Karpas-422 (cell line): ENCODE data around the gene TNFRSF9. TPM values are rescaled to one million over a fixed set of nuclear protein-coding genes. Genes with fewer than 3 reads are reported as not detected.

Experiments
- DNase-seq: peaks from one replicate; pipeline ENCODE4 v3.0.0-alpha.2; 2015
- H2AFZ ChIP-seq: fragments of 200-600 bp; sonication (generic); 2 replicates; pipeline ENCODE4 v1.6.1; 2014; ENCODE audit warnings: antibody characterized with exemption, low read length, mixed read lengths
- H3K27ac ChIP-seq: fragments of 200-600 bp; sonication (generic); 2 replicates; pipeline ENCODE4 v1.5.1; 2014; ENCODE audit warnings: mild to moderate bottlenecking, low read length, moderate library complexity
- H3K27me3 ChIP-seq: fragments of 200-600 bp; sonication (generic); 2 replicates; pipeline ENCODE4 v1.6.1; 2014; ENCODE audit warnings: low read length, mixed read lengths
- H3K36me3 ChIP-seq: fragments of 200-600 bp; sonication (generic); 2 replicates; pipeline ENCODE4 v1.6.1; 2014; ENCODE audit warnings: low read length, mixed read lengths; ENCODE audit not compliant: insufficient read depth
- H3K4me1 ChIP-seq: fragments of 200-600 bp; sonication (generic); 2 replicates; pipeline ENCODE4 v1.6.1; 2014; ENCODE audit warnings: mild to moderate bottlenecking, low read length, mixed read lengths
- H3K4me2 ChIP-seq: fragments of 200-600 bp; sonication (generic); 2 replicates; pipeline ENCODE4 v1.6.1; 2014; ENCODE audit warnings: low read length, low read depth, mild to moderate bottlenecking; ENCODE audit not compliant: poor library complexity, severe bottlenecking
- H3K4me3 ChIP-seq: fragments of 200-600 bp; sonication (generic); 2 replicates; pipeline ENCODE4 v1.5.1; 2014; ENCODE audit warnings: mild to moderate bottlenecking, antibody characterized with exemption, low read length, mixed read lengths
- H3K79me2 ChIP-seq: fragments of 200-600 bp; sonication (generic); 2 replicates; pipeline ENCODE4 v1.6.1; 2014; ENCODE audit warnings: mild to moderate bottlenecking, low read length, mixed read lengths
- H3K9ac ChIP-seq: fragments of 200-600 bp; sonication (generic); 2 replicates; pipeline ENCODE4 v1.6.0; 2014; ENCODE audit warnings: low read length
- H3K9me2 ChIP-seq: fragments of 200-600 bp; sonication (generic), shearing (Covaris generic); replicated peaks from 2 replicates; pipeline ENCODE4 v1.6.0; 2014; ENCODE audit warnings: mild to moderate bottlenecking, low read length, moderate library complexity; ENCODE audit not compliant: insufficient read depth
- H3K9me3 ChIP-seq: fragments of 300-700, 200-600 bp; sonication (generic); 2 replicates; pipeline ENCODE4 v1.6.1; 2014; ENCODE audit warnings: low read length, mixed read lengths
- H4K20me1 ChIP-seq: fragments of 200-600 bp; sonication (generic); 2 replicates; pipeline ENCODE4 v1.6.1; 2014; ENCODE audit warnings: mild to moderate bottlenecking, antibody characterized with exemption, low read length, low read depth; ENCODE audit not compliant: insufficient read depth
- total RNA-seq: library from RNA; depleted of rRNA; stranded (reverse); fragments of >200 nt; shearing (Covaris generic); gene quantifications from 2 replicates; pipeline ENCODE4 v1.2.3, GENCODE V29; 2014; ENCODE audit warnings: low replicate concordance; rRNA removed

The TNFRSF9 gene
- total RNA-seq = not detected in 2 replicates

DNA sequence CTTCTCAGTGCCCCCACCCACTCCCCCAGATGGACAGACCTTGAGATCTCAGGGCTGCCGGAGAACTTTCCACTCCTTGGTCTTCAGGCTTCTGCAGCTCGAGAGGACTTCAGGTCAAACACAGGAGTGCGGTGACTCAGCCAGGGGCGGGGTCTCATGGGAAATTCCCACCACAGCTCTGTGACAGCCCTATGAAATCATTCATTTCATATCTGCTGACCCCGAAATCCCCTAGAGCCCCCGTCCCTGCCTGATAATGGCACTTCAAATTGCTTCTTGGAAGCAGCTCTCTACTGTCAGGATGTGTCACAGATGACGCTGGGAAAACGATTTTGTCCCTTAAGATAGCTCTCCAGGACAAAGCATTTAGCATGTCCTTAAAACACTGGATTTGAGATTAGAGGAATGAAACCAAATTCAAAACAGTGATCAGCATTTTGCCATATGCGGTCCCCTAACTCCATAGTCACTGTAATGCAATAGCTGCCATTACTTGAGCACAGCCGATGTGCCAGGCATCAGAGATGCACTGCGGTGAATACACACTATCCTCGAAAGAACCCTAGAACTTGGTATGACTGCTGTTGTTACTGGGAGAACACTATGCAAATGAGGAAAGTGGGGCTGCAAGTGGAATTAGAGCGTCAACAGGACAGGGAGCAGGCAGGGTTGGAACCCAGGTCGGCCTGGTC lies at the start of gene TNFRSF9:
TSS of gene TNFRSF9 (minus strand) at position 95 of the 692 bp plus-strand sequence. CDS start 845 bp downstream, outside the sequence.
- no peak within 1 kb of the TSS for H3K4me2 ChIP-seq

DNA sequence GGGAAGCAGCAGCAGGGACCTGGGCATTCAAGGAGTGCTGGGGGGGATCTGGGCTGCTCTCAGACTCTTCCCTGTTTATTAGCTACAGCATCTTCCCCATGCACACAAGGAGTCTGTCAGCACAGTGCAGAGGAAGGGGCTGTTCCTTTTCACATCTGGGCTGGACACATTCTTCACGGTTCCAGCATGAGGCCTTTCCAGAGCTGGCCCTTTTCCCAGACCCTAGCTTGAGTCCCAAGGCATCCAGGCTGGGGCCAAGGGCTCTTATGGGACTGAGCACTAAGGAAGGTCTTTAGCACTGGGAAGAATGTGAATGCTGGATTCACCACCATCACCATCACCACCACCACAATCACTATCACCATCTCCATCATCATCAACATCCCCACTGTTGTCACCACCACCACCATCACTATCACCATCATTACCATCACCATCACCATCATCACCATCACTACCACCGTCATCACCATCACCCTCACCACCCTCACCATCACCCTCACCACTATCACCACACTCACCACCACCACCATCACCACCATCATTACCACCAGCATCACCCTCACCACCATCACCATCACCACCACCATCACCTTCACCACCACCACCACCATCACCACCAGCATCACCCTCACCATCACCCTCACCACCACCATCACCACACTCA lies 49.3 kb upstream of the TNFRSF9 start:
- Histone ChIP-seq H2AFZ (no peak overlapping the region), H3K4me3 (no peak overlapping the region), H3K79me2 (no peaks in the 10 kb centered on the region), H3K36me3 (peaks cover 11% of the 10 kb centered on the region; the same call in 1 of the 2 replicates), H4K20me1 (no peaks in the 10 kb centered on the region), H3K9ac (no peak overlapping the region), H3K27ac (no peak overlapping the region), H3K9me3 (no peaks in the 10 kb centered on the region), H3K4me1 (no peaks in the 10 kb centered on the region), H3K27me3 (no peaks in the 10 kb centered on the region), H3K9me2 (no peaks in the 10 kb centered on the region), H3K4me2 (no peak overlapping the region)
- DNase-seq = no peak

More for the DNA sequence above, at the start of gene TNFRSF9:
- Histone ChIP-seq H3K4me1 (no peaks in the 10 kb centered on the region), H3K4me3 (no peak within 1 kb of the TSS), H4K20me1 (no peaks in the 10 kb centered on the region), H3K27ac (no peak within 1 kb of the TSS), H2AFZ (no peak within 1 kb of the TSS), H3K9me2 (no peaks in the 10 kb centered on the region), H3K36me3 (no peaks in the 10 kb centered on the region), H3K79me2 (no peaks in the 10 kb centered on the region), H3K9me3 (no peaks in the 10 kb centered on the region), H3K27me3 (no peaks in the 10 kb centered on the region), H3K9ac (no peak within 1 kb of the TSS)
- DNase-seq = no peak

DNA sequence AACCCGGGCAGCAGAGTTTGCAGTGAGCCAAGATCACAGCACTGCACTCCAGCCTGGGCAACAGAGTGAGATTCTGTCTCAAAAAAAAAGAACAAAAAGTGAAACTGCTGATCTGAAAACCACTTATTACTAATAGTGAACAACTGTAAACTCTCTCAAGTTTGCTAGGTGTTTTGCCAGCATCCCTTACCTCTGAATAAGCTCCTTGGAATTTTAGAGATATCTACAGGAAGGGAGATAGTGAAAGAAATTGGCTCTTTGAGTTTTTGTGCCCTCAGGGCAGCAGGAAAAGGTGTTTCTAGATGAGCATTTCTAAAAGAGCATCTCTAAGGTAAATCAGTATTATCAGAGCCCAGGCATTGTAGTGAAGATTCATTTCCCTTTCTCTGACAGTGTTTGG lies 47.9 kb upstream of the TNFRSF9 start:
- H2AFZ ChIP-seq = no peak overlapping the region
- H3K4me2 ChIP-seq = no peak overlapping the region
- DNase-seq = no peak
- H4K20me1 ChIP-seq = no peaks in the 10 kb centered on the region
- H3K9ac ChIP-seq = no peak overlapping the region
- H3K27ac ChIP-seq = no peak overlapping the region
- H3K4me3 ChIP-seq = no peak overlapping the region
- H3K9me3 ChIP-seq = no peaks in the 10 kb centered on the region
- H3K36me3 ChIP-seq = peaks cover 21% of the 10 kb centered on the region; the same call in 1 of the 2 replicates
- H3K4me1 ChIP-seq = no peaks in the 10 kb centered on the region
- H3K27me3 ChIP-seq = no peaks in the 10 kb centered on the region
- H3K9me2 ChIP-seq = no peaks in the 10 kb centered on the region
- H3K79me2 ChIP-seq = no peaks in the 10 kb centered on the region

DNA sequence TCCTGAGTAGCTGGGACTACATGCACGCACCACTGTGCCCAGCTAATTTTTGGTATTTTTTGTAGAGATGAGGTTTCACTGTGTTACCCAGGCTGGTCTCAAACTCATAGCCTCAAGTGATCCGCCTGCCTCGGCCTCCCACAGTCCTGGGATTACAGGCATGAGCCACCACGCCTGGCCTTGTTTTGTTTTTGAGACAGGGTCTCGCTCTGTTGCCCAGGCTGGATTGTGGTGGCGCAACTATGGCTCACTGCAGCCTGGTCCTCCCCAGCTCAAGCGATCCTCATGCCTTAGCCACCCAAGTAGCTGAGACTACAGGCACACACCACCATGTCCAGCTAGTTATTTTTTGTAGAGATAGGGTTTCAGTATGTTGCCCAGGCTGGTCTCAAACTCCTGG lies 46.9 kb upstream of the TNFRSF9 start:
- no peaks in the 10 kb centered on the region for H3K79me2 ChIP-seq
- H3K9me3 ChIP-seq = no peaks in the 10 kb centered on the region
- no peaks in the 10 kb centered on the region for H3K9me2 ChIP-seq
- DNase-seq = no peak
- H3K9ac ChIP-seq = no peak overlapping the region
- H3K4me3 ChIP-seq = no peak overlapping the region
- no peak overlapping the region for H3K4me2 ChIP-seq
- no peak overlapping the region for H2AFZ ChIP-seq
- H3K36me3 ChIP-seq = peaks cover 31% of the 10 kb centered on the region; the same call in 1 of the 2 replicates
- H4K20me1 ChIP-seq = no peaks in the 10 kb centered on the region
- no peaks in the 10 kb centered on the region for H3K4me1 ChIP-seq
- no peak overlapping the region for H3K27ac ChIP-seq
- no peaks in the 10 kb centered on the region for H3K27me3 ChIP-seq

DNA sequence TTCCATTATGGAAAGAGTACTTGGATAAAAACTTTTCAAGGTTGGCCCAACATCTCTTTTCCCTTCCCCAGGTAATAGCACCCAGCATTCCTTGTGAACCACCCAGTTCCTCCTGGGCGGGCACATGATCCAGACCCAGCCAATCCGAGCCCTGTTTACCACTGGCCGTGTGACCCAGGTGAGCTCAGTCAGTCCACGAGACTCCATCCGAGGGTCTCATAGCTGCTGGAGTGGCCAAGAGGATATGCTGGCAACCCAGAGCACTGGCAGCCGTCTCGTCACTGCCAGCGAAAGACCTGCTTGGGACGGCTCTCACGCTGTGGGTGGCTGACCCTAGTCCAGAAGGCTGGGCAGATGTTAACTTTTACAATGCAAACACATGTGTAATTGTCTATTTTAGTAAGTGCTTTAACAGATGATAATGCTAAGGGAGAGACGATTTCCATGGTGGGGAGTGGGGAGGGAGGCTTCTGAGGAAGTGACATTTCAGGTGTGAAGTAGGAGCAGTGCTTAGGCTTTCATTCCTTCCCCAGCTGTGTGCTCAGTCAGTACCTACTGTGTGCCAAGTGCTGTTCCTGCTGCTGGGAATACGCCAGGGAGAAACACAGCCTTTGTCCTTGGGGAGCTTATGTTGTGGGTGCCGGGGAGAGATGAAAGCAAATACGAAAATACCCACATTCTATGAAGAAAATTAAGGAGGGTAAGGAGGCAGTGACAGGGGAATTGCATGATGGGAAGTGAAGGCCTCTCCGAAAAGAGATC lies 45.4 kb upstream of the TNFRSF9 start:
- H3K27ac ChIP-seq = no peak overlapping the region
- no peak for DNase-seq
- H3K4me2 ChIP-seq = no peak overlapping the region
- no peaks in the 10 kb centered on the region for H3K9me3 ChIP-seq
- H3K9ac ChIP-seq = no peak overlapping the region
- peaks cover 32% of the 10 kb centered on the region; the same call in 1 of the 2 replicates for H3K36me3 ChIP-seq
- no peak overlapping the region for H3K4me3 ChIP-seq
- H3K4me1 ChIP-seq = no peaks in the 10 kb centered on the region
- H3K79me2 ChIP-seq = no peaks in the 10 kb centered on the region
- H2AFZ ChIP-seq = no peak overlapping the region
- H4K20me1 ChIP-seq = no peaks in the 10 kb centered on the region
- H3K27me3 ChIP-seq = no peaks in the 10 kb centered on the region
- H3K9me2 ChIP-seq = no peaks in the 10 kb centered on the region

DNA sequence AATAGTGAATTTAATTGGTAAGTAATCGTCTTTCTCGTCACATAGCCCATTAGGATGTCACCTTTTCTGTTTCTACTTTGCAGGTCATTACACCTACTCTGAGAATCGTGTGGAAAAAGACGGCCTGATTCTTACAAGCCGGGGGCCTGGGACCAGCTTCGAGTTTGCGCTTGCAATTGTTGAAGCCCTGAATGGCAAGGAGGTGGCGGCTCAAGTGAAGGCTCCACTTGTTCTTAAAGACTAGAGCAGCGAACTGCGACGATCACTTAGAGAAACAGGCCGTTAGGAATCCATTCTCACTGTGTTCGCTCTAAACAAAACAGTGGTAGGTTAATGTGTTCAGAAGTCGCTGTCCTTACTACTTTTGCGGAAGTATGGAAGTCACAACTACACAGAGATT lies 44.2 kb upstream of the TNFRSF9 start:
- no peak overlapping the region for H2AFZ ChIP-seq
- H3K27ac ChIP-seq = no peak overlapping the region
- H3K4me1 ChIP-seq = no peaks in the 10 kb centered on the region
- H3K36me3 ChIP-seq = peaks cover 32% of the 10 kb centered on the region; the same call in 1 of the 2 replicates
- no peak overlapping the region for H3K4me2 ChIP-seq
- no peak overlapping the region for H3K4me3 ChIP-seq
- H4K20me1 ChIP-seq = no peaks in the 10 kb centered on the region
- no peaks in the 10 kb centered on the region for H3K79me2 ChIP-seq
- no peaks in the 10 kb centered on the region for H3K27me3 ChIP-seq
- DNase-seq = no peak
- no peaks in the 10 kb centered on the region for H3K9me3 ChIP-seq
- no peaks in the 10 kb centered on the region for H3K9me2 ChIP-seq
- no peak overlapping the region for H3K9ac ChIP-seq

DNA sequence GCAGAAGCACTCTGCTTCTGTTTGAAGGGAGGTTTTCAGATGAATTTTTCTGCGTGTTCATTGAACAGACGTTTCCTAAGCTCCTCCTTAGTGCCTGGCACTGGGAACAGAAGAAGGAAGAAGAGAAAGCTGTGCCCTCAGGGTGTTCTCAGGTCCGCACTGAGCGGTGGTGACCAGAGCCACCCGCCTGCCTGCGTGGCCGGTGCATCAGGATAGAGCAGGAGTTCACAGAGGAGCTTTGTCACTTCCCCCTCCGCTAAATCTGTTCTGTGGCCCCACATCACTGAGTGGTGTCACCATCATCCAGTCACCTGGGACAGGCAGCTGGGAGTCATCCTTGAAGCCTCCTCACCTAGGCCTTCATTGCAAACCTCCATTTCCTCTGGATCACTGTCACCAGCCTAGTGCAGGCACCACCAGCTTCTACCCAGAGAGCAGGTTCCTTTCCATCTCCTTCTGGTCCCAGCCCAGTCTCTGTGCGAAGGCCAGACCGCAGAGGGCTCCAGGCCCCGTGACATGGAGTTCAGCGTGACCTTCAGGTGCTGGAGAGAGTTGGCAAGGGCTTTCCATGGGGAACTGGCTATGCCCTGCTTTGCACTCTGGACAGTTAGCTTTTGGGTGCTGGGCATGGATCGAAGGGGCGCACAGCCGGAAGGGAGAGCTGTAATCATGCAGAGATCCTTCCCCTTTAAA lies 42.6 kb upstream of the TNFRSF9 start:
- H4K20me1 ChIP-seq = no peaks in the 10 kb centered on the region
- H3K4me3 ChIP-seq = no peak overlapping the region
- H3K4me1 ChIP-seq = no peaks in the 10 kb centered on the region
- H3K36me3 ChIP-seq = peaks cover 44% of the 10 kb centered on the region; the same call in 1 of the 2 replicates
- H3K4me2 ChIP-seq = no peak overlapping the region
- H3K9ac ChIP-seq = no peak overlapping the region
- H3K27me3 ChIP-seq = no peaks in the 10 kb centered on the region
- H2AFZ ChIP-seq = no peak overlapping the region
- no peaks in the 10 kb centered on the region for H3K9me3 ChIP-seq
- H3K27ac ChIP-seq = no peak overlapping the region
- H3K9me2 ChIP-seq = no peaks in the 10 kb centered on the region
- no peak for DNase-seq
- 0 out of 2 replicates have a peak, but pooled peaks cover 3% of the 10 kb centered on the region for H3K79me2 ChIP-seq
